WI38 (cell line): ENCODE data around the gene LDB2.

ENCODE experiments used
- H3K4me3 ChIP-seq: 2 replicates; pipeline ENCODE4 v1.5.1; 2011; ENCODE audit warnings: low read depth, mild to moderate bottlenecking, control low read depth, low read length
- TF ChIP-seq, protein P1 (sequence below): IDR thresholded peaks from 2 replicates; pipeline ENCODE4 v1.5.1; 2012; ENCODE audit warnings: low read depth, mild to moderate bottlenecking, control low read depth, low read length

The LDB2 gene

DNA sequence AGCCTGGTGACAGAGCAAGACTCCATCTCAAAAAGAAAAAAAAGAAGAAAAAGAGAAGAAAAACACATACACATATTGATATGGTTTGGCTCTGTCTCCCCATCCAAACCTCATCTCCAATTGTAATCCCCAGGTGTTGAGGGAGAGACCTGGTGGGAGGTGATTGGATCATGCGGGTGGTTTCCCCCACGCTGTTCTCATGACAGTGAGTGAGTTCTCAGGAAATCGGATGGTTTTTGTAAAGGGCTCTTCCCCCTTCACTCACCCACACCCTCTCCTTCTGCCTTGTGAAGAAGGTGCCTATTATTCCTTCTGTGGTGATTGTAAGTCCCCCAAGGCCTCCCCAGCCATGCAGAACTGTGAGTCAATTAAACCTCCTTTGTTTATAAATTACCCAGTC lies 68.4 kb downstream of the LDB2 start:
- H3K4me3 ChIP-seq = no peak overlapping the region
- TF ChIP-seq, protein P1, sequence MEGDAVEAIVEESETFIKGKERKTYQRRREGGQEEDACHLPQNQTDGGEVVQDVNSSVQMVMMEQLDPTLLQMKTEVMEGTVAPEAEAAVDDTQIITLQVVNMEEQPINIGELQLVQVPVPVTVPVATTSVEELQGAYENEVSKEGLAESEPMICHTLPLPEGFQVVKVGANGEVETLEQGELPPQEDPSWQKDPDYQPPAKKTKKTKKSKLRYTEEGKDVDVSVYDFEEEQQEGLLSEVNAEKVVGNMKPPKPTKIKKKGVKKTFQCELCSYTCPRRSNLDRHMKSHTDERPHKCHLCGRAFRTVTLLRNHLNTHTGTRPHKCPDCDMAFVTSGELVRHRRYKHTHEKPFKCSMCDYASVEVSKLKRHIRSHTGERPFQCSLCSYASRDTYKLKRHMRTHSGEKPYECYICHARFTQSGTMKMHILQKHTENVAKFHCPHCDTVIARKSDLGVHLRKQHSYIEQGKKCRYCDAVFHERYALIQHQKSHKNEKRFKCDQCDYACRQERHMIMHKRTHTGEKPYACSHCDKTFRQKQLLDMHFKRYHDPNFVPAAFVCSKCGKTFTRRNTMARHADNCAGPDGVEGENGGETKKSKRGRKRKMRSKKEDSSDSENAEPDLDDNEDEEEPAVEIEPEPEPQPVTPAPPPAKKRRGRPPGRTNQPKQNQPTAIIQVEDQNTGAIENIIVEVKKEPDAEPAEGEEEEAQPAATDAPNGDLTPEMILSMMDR = no peak

DNA sequence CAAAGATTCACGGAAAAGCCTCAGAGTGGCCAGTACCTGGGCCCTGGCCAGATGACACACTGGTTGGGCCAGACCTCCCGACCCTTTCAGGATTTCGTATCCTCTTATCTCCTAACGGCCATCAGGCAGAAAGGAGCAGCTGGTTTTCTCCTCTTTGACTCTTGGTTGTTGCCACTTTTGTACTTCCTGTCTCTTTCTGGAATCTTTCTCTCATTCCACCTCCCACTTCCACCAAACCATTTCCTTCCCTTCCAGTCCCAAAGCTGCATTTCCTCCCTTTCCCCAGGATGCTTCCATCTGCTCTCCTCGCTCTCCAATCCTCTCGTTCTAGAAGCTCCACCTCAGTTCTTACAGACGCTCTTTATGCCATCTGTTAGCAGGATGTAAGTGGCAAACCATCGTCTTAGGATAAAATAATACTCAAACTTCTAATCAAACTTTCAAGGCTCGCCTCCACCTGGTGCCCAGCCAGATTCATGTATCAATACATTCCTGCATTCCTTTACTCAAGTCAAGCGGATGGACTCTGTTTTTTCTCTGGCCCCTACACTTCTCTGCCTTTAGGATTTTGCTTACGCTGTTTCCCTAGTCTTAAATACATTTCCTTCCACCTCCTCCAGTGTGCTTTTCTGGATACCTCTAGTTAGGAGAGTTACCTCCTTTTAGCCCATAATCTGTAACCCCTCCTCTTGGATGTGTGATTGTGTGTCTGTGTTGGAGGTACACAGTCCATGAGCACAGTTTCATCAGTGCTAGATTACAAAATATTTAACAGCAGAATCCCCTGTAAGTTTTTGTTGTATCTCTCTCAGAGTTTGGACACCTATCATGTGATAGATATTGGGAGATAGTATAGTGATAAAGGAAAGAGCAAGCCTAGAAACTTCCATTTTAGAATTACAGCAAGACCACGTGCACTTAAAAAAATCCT lies 70.4 kb downstream of the LDB2 start:
- TF ChIP-seq, protein P1 = no peak
- H3K4me3 ChIP-seq = no peak overlapping the region

DNA sequence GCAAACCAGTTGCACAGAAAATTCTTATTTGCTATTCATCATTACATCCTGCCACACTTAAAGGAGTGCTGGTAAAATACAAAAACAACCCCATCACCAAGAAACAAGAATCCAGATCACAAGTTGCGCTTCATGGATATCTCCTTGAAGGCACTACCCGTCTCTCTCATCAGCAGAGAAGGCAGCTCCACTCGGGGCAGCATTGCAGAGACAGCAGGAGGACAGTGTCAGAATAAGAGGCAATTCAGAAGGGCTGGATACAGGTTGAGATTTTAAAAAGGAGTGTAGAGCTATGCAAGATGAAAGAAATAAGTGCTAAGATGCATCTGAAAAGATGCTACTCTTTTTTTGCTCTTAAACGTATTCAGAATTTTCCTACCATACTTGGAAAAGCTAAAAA lies 71.4 kb downstream of the LDB2 start:
- no peak overlapping the region for H3K4me3 ChIP-seq
- TF ChIP-seq, protein P1 = no peak

DNA sequence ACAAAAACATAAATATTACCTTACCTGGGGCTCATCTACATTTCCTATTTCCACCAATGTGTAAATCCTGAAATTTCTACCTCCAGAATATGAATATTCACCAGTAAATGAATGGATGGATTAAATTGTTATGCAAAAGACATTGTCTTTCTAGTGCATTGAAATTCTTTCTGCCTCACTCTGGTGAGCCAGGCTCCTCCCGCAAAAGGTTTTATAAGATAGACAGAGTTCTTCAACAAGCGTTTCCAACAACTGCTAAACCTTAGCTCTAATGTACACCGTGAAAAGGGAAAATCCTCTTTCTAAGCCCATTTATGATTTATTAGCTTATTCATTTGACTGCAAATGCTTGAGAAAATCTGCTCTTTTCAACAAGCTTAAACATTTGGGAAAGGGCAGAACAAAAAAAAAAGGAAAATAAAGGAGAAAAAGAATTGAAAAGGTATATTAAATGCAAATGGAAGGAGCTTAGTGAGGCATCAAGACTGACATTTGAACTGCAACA lies 72.0 kb downstream of the LDB2 start:
- TF ChIP-seq, protein P1 = no peak
- no peak overlapping the region for H3K4me3 ChIP-seq

DNA sequence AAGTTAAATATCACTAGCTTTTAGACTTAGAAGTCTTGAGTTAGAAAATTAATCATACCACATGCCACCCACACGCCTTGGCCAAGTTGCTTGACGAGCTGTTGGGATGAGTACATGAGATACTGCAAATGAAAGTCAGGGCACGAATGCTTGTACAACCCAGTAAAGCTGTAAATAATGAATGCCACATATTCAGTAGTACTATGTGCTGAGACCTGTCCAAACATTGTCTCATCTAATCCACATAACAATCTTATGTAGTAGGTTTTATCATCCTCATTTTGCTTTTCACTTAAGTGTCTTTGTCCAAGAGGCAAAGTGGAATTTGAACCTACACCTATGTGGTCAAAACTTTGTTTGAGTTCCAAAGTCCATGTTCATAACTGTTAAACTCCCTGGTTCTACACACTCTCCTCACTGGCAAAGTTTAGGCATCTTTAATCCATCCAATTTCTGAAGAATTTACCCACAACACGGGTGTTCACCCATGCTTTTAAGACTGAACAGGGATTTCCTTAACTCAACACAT lies 74.1 kb downstream of the LDB2 start:
- TF ChIP-seq, protein P1 = no peak
- no peak overlapping the region for H3K4me3 ChIP-seq

DNA sequence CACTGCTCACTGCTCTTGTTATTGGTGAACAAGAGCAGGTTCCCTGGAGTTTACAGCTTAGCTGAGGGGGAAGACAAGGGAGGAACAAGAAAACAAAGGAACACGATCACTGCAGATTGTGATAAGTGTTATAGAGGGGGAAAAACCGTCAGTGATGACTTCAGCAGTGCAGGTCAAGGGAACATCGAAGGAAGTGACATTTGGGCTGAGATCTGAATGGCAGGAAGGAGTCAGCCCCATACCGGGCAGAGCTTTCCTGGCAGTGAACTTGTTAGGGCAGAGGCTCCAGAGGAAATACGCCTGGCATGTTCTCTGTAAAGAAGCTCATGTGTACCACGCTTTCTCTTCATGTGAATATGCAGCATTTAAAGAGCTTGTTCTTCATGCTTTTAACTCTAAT lies 78.1 kb downstream of the LDB2 start:
- TF ChIP-seq, protein P1 = no peak
- H3K4me3 ChIP-seq = no peak overlapping the region

DNA sequence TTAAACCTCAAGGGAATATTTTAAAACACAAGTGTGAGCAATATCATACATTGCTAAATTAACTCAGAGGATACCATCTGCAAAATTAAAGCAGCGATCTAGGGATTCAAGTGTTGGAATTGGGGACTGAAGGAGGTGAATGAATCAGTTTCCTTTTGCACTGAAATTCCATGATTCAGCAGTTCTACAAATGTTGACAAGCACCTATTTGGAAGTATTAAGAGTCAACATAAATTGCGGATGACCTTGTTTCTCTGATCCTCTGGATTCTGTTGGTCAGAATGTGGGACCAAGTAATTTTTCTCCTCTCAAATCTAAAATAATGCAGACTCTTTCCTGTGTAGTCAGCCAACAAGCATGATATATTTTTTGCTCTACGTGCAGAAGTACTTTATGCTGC lies 78.8 kb downstream of the LDB2 start:
- no peak overlapping the region for H3K4me3 ChIP-seq
- TF ChIP-seq, protein P1 = no peak
